GM12878 (cell line): ENCODE results near the gene HIC1. TPM values are rescaled to one million over a fixed set of nuclear protein-coding genes. Genes with fewer than 3 reads are reported as not detected.

Experiments used
- BACH1 ChIP-seq: fragments of 450-650 bp; IDR thresholded peaks from 2 replicates; pipeline ENCODE4 v1.6.1; 2017; ENCODE audit warnings: mild to moderate bottlenecking, borderline replicate concordance
- BCL3 ChIP-seq: IDR thresholded peaks from 2 replicates; pipeline ENCODE4 v1.6.1; 2011; ENCODE audit warnings: borderline replicate concordance, low read depth, mild to moderate bottlenecking, moderate library complexity, low read length; ENCODE audit not compliant: insufficient read depth, poor library complexity, severe bottlenecking
- CBX3 ChIP-seq: fragments of 200-600 bp; sonication (generic); IDR thresholded peaks from 2 replicates; pipeline ENCODE4 v1.6.1; 2016; ENCODE audit warnings: low read depth, borderline replicate concordance
- EGR1 ChIP-seq, 2 experiments: IDR thresholded peaks; 1 replicate in 1 of 2; 2 replicates in 1 of 2; pipeline ENCODE4 v1.6.1; 2011 to 2012; ENCODE audit warnings: low read depth in 2 of 2, low read length in 2 of 2, borderline replicate concordance in 1 of 2, mild to moderate bottlenecking in 1 of 2, moderate library complexity in 1 of 2
- GATAD2B ChIP-seq: fragments of 450-650 bp; conservative IDR thresholded peaks from 2 replicates; pipeline ENCODE4 v1.6.1; 2017; ENCODE audit warnings: low read depth, mild to moderate bottlenecking, moderate library complexity
- HCFC1 ChIP-seq: fragments of 150-350 bp; IDR thresholded peaks from 2 replicates; pipeline ENCODE4 v1.6.1; 2014; ENCODE audit warnings: low read length
- MLLT1 ChIP-seq: fragments of 450-650 bp; IDR thresholded peaks from 2 replicates; pipeline ENCODE4 v1.6.1; 2016; ENCODE audit warnings: mild to moderate bottlenecking
- NR2C1 ChIP-seq: fragments of 450-650 bp; IDR thresholded peaks from 2 replicates; pipeline ENCODE4 v1.6.1; 2017; ENCODE audit warnings: antibody characterized with exemption, mild to moderate bottlenecking, moderate library complexity
- RB1 ChIP-seq: fragments of 450-650 bp; formaldehyde crosslinking; IDR thresholded peaks from 2 replicates; pipeline ENCODE4 v1.6.1; 2017; ENCODE audit warnings: mild to moderate bottlenecking, borderline replicate concordance
- RBBP5 ChIP-seq: fragments of 200-600 bp; sonication (generic); conservative IDR thresholded peaks from 2 replicates; pipeline ENCODE4 v1.6.1; 2016
- RELB ChIP-seq: fragments of 450-650 bp; IDR thresholded peaks from 2 replicates; pipeline ENCODE4 v1.6.1; 2017; ENCODE audit warnings: low read depth, mild to moderate bottlenecking, moderate library complexity
- STAT3 ChIP-seq: IDR thresholded peaks from 2 replicates; pipeline ENCODE4 v1.6.1; 2011; ENCODE audit warnings: low read depth, low read length, improper control_type of control experiment
- SUPT20H ChIP-seq: IDR thresholded peaks from 2 replicates; pipeline ENCODE4 v1.6.1; 2011; ENCODE audit warnings: low read depth, mild to moderate bottlenecking, low read length, moderate library complexity, borderline replicate concordance; ENCODE audit not compliant: control insufficient read depth
- TARDBP ChIP-seq: IDR thresholded peaks from 2 replicates; pipeline ENCODE4 v1.6.1; 2016; ENCODE audit warnings: borderline replicate concordance
- ZNF592 ChIP-seq: fragments of 450-650 bp; IDR thresholded peaks from 2 replicates; pipeline ENCODE4 v1.6.1; 2017; ENCODE audit warnings: mild to moderate bottlenecking, moderate library complexity
- polyA plus RNA-seq, 11 experiments: library from polyadenylated mRNA; depleted of rRNA in 4 of 11; unstranded in 6 of 11; stranded (reverse) in 5 of 11; fragments of >200 nt; fragmentation: Nextera tagmentation in 4 of 11; fragmentation: Illumina TruSeq in 1 of 11; extraction: Ambion mirVana in 4 of 11; extraction: Trizol in 1 of 11; gene quantifications; 1 replicate in 1 of 11; 2 replicates in 10 of 11; pipeline versions ENCODE4 v1.2.1 to v1.2.3, GENCODE V29; 2011 to 2016; ENCODE audit warnings: inconsistent platforms in 2 of 11, missing spikeins in 2 of 11, low read depth in 1 of 11
- total RNA-seq, 4 experiments: library from RNA; depleted of rRNA in 3 of 4; stranded (reverse); fragments of >200 nt in 3 of 4; fragmentation: Illumina TruSeq in 1 of 4; extraction: Trizol in 1 of 4; gene quantifications; 2 replicates each; pipeline versions ENCODE4 v1.2.1 to v1.2.3, GENCODE V29; 2013 to 2021

Gene HIC1
- total and polyA plus RNA-seq, 10 of the 15 experiments (the other 5 are each of a cell fraction or from before 2014, with no cell fraction given), result 0.11 to 61.1 (median 4.9) TPM

GRCh38 chr17:2087597-2088211, 32.8 kb downstream of the HIC1 start (continued):
- TF ChIP-seq ZNF592 (peak; percentile 55; the same call in 1 of the 2 replicates), TARDBP (peak; percentile 59; the same call in 1 of the 2 replicates), SUPT20H (no peak), RB1 (no peak), HCFC1 (0 out of 2 replicates have a peak, but pooled peaks have one; percentile 5), STAT3 (0 out of 2 replicates have a peak, but pooled peaks have one; percentile 26), EGR1 (IDR thresholded peaks at IDR 0.05; ENCODE audit: borderline replicate concordance in 1 of 2, low read depth in 2 of 2, low read length in 2 of 2) (peak in 1 of 2 experiments; percentile 32; a peak in 1 of 3 replicates), BACH1 (peak; percentile 69; the same call in 1 of the 2 replicates), CBX3 (no peak), NR2C1 (peak; percentile 94), RBBP5 (no peak), BCL3 (peak; percentile 98), GATAD2B (no peak), MLLT1 (peak; percentile 86; the same call in 1 of the 2 replicates), RELB (peak; percentile 93)
